GM12873 (cell line): ENCODE measurements around the gene DUSP5.

ENCODE experiments used
- TF ChIP-seq, protein P1 (sequence below): IDR thresholded peaks from 2 replicates; pipeline ENCODE4 v1.5.1; 2012; ENCODE audit warnings: low read depth, mild to moderate bottlenecking, moderate library complexity, low read length, control low read depth; ENCODE audit not compliant: insufficient read depth; ENCODE audit errors: missing control alignments

The DUSP5 gene

DNA sequence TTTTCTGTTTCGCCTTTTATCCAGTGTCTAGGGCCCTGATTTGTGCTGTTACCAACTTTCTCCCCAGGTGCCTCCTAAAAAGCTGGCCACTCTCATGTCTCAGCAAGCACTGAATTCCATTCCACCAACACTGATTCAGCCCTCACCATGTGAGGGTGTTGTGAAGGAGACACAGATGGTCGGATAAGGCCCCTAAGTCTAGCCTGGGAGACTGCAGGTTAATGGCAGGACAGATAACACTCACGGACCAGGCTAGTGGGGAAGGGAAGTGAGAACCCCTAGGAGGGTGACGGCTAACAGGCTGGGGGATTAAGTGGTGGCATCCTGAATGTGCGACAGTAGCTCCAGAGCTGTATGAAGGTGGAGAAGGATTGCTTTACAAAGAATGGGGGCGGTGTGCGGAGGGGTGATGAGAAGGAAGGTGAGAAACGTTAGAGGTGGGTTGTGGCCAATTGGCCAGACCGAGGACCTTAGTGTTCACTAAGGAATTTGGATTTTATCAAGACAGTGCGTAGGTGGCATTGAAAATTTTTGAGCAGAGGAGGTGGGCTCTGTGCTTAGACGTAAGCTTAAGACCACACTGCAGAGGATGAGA, 3.8 kb upstream of the DUSP5 start:
- TF ChIP-seq, protein P1, sequence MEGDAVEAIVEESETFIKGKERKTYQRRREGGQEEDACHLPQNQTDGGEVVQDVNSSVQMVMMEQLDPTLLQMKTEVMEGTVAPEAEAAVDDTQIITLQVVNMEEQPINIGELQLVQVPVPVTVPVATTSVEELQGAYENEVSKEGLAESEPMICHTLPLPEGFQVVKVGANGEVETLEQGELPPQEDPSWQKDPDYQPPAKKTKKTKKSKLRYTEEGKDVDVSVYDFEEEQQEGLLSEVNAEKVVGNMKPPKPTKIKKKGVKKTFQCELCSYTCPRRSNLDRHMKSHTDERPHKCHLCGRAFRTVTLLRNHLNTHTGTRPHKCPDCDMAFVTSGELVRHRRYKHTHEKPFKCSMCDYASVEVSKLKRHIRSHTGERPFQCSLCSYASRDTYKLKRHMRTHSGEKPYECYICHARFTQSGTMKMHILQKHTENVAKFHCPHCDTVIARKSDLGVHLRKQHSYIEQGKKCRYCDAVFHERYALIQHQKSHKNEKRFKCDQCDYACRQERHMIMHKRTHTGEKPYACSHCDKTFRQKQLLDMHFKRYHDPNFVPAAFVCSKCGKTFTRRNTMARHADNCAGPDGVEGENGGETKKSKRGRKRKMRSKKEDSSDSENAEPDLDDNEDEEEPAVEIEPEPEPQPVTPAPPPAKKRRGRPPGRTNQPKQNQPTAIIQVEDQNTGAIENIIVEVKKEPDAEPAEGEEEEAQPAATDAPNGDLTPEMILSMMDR = no peak

DNA sequence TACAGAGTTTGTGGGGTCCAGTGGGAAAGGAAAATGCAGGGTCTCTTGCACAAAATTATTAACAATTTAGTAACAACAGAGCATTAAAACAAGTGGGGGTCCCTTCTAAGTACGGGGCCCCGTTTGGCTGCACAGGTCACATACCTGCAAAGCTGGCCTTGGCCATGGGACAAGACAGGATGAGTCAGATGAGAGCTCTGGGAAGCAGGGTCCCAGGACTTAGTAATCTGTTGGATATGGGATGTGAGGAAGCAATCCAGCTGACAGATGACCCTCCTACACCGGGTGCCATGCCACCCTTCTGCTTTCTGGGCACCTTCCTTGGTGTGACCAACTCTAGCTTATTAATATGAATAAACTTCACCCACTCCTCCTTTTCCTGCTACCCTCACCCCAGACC, 3.2 kb upstream of the DUSP5 start:
- TF ChIP-seq, protein P1 = no peak

DNA sequence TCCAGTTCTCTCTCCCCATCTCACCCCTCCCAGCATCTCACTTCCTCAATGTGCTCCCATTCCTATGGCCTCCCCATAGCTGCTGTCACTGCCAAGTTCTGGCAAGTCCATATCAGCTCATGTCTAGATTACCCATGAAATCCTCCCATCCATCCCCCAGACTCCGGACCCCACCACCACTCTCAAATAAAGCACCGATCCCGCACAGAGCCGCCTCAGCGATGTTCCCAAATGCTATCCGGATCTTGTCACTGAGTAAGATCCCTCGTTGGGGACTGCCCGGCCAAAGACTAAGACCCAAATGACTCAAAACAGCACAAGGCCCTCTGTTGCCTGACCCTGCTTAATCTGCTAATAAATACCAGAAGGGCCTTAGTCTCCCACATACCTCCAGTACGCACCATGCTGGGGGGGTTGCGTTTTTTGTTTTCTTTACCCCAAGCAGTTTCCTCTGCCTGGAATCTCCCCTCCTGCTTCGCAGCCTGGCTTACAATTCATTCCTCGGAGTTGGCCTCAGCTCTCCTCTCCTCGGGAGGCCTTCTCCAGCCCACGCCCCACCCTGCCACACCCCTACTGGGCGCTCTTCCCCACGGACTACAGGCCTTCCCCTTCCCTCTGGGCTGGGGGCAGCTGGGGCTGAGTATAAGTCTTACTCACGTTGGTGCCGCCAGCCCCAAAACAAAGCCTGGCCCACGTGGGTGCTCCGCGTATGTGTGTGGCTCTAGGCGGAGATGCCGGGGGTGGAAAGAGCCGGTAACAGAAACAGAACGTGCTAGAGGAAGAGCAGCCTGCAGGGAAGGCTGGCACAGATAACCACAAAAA, 1.8 kb upstream of the DUSP5 start:
- TF ChIP-seq, protein P1 = no peak

DNA sequence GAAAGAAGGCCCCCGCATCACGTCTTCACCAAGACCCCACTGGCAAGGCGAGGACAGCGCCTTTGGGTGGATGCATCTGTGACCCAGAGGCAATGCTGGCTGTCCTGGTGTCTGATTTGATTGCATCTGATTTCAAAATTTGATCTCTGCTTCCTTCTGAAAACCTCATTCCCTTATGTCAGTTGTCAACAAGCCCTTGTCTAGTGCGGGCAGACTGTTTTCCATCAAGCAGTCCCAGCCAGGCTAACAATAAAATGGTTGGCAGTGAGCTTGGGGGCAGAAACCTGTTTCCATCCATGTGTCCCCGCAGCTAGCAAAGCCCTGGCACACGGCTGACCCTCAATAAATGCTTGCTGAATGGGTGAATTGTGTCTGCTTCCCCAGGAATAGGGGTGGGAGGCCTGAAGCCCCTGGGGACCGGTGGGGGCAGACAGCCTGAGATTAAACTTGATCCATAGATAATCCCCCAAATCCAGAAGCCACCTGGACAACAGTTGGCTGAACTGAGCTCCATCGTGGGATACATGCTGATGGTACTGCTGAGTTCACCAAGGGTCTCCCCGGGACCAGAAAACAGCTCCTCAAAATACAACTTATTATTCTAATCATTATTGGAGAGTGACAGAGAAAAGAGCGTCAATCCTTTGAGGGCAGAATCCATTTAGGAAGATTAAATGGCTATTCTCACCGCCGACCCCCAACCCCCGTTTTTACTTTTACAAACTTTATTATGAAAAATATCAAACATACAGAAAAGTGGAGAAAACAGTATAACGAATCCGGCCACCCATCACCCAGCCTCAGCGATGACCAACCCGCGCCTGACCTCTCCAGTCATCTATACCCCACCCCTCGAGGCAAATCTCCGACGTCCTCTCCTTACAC, 912 bp upstream of the DUSP5 start:
- TF ChIP-seq, protein P1 = no peak

DNA sequence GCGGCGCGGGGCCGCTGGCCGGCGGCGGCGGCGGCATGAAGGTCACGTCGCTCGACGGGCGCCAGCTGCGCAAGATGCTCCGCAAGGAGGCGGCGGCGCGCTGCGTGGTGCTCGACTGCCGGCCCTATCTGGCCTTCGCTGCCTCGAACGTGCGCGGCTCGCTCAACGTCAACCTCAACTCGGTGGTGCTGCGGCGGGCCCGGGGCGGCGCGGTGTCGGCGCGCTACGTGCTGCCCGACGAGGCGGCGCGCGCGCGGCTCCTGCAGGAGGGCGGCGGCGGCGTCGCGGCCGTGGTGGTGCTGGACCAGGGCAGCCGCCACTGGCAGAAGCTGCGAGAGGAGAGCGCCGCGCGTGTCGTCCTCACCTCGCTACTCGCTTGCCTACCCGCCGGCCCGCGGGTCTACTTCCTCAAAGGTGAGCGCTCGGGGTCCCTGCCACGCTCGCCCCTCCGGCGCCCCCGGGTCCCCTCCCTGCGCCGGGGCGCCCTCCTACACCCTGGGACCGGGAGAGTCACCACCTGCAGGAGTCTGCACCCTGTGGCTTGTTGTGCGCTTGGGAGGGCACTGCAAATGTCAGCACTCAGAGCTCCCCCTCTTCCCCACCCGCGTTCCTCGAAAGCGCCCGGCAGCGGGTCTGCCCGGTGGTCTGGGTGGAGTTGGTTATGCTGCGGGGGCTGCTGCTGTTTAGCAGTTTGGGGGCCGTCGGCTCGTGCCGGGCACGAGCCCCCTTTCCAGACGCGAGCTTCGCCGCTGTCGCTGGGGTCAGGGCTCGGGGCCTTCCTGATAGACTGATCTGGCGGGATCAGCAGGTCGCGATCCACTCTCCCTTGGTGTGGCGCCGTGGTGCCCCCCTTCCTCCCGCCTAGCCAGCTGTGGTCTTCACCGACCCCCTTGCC, 627 bp downstream of the DUSP5 start:
- TF ChIP-seq, protein P1 = no peak

DNA sequence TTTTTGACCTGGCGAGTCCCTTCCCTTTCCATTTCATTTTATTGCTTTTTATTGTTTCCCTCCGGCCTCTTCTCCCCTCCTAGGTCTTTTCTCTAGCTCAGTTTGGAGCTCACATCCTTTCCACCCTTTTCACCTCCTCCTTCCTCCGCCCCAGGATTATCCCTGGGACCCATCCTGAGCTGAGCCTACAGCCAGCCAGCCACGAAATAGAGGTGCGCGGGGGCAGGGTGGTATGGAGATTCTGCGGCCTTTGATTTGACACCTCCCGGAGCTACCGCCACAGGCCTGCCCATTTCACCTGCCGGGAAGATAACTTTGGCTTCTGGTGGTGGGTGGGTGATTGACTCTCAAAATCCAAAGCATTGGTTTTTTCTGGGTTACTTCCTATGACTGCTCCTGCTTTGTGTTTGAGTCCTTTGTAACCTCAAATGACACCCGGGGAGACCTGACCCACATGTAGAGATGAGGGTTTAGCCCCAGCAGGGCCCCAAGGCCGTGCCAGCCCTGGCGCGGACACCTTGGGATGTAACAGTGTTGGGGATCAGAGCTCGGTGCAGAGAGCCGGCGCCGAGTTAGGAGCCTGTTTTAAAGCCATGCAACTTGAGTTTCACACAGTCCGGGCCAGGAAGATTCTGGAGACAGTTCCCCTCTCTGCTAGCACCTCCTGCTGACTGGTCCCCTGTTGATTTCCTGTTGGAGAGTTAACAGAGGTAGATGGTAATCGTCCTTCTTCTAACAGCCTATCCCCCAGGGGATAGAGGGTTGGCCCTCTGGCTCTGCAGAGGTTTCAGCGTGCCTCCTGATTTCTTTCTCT, 1.5 kb downstream of the DUSP5 start:
- TF ChIP-seq, protein P1 = peak; percentile 44
